ENCODE results near the gene POU2AF3.
"Not testable (repeated sequence)": the region's sequence is repeated elsewhere in the genome, so short reads cannot be mapped to it uniquely, and the experiment has no call there.

Gene POU2AF3

GRCh38 chr11:111310088-111310487 lies 11.7 kb downstream of the POU2AF3 start:
- no peak for DNase-seq (ENCODE audit: extremely low spot score)
- ChIA-PET CTCF (interaction anchor here (0.6 kb wide), 1 partner anchor 27 kb away, joined by 3 read pairs; no protein-coding TSS in a partner anchor), POLR2A (no interaction called here)
- no peak for TF ChIP-seq CTCF (IDR thresholded peaks at IDR 0.05; ENCODE audit: control extremely low read depth, extremely low read depth, low read depth, missing control alignments)

GRCh38 chr11:111310723-111311122 lies 12.4 kb downstream of the POU2AF3 start:
- CTCF ChIA-PET, result no interaction called here
- POLR2A ChIA-PET, result no interaction called here
- DNase-seq (ENCODE audit: extremely low spot score), result no peak
- TF ChIP-seq CTCF (IDR thresholded peaks at IDR 0.05; ENCODE audit: control extremely low read depth, extremely low read depth, low read depth, missing control alignments), result no peak

GRCh38 chr11:111312076-111312475 lies 13.7 kb downstream of the POU2AF3 start:
- ChIA-PET POLR2A (no interaction called here), CTCF (interaction anchor here (1.6 kb wide), 1 partner anchor 134 kb away, joined by 5 read pairs; no protein-coding TSS in a partner anchor)
- no peak for TF ChIP-seq CTCF (IDR thresholded peaks at IDR 0.05; ENCODE audit: control extremely low read depth, extremely low read depth, low read depth, missing control alignments)
- DNase-seq (ENCODE audit: extremely low spot score), result no peak

GRCh38 chr11:111319296-111319695 lies 20.9 kb downstream of the POU2AF3 start:
- no peak for DNase-seq (ENCODE audit: extremely low spot score)
- ChIA-PET POLR2A (no interaction called here), CTCF (interaction anchor here (0.9 to 1.4 kb wide), 2 partner anchors 14 to 110 kb away, joined by 3 to 4 read pairs; no protein-coding TSS in a partner anchor)
- no peak for TF ChIP-seq CTCF (IDR thresholded peaks at IDR 0.05; ENCODE audit: control extremely low read depth, extremely low read depth, low read depth, missing control alignments)

- CTCF ChIA-PET, result interaction anchor here (1.1 to 1.4 kb wide), 2 partner anchors 13 to 109 kb away, joined by 3 to 4 read pairs; no protein-coding TSS in a partner anchor
- DNase-seq (ENCODE audit: extremely low spot score); POLR2A ChIA-PET: not testable (repeated sequence)
Observed at GRCh38 chr11:111320199-111320598, 21.9 kb downstream of the POU2AF3 start.

- ChIA-PET POLR2A (no interaction called here), CTCF (interaction anchor here (1.1 kb wide), 1 partner anchor 14 kb away, joined by 3 read pairs; no protein-coding TSS in a partner anchor)
- DNase-seq (ENCODE audit: extremely low spot score), result no peak
- no peak for TF ChIP-seq CTCF (IDR thresholded peaks at IDR 0.05; ENCODE audit: control extremely low read depth, extremely low read depth, low read depth, missing control alignments)
Observed at GRCh38 chr11:111320728-111321568, 22.6 kb downstream of the POU2AF3 start.

- TF ChIP-seq CTCF (IDR thresholded peaks at IDR 0.05; ENCODE audit: control extremely low read depth, extremely low read depth, low read depth, missing control alignments), result no peak
- no peak for DNase-seq (ENCODE audit: extremely low spot score)
- ChIA-PET CTCF (interaction anchor here (2.2 kb wide), 1 partner anchor 38 kb away, joined by 6 read pairs; no protein-coding TSS in a partner anchor), POLR2A (no interaction called here)
Observed at GRCh38 chr11:111322534-111322933, 24.2 kb downstream of the POU2AF3 start.
